Stimulated activated CD4-positive, alpha-beta T cell treated with anti-CD3 and anti-CD28 coated beads, Interleukin-1b, Interleukin-23, amount 100 ng/mL, for 4 hours (primary cell): ENCODE results near the gene OR6X1.

Source experiments
- DNase-seq, 2 donors: peaks; one replicate each; pipeline ENCODE4 v3.0.0-alpha.2; 2020; ENCODE audit warnings: low read depth in 2 of 2

OR6X1 gene, protein sequence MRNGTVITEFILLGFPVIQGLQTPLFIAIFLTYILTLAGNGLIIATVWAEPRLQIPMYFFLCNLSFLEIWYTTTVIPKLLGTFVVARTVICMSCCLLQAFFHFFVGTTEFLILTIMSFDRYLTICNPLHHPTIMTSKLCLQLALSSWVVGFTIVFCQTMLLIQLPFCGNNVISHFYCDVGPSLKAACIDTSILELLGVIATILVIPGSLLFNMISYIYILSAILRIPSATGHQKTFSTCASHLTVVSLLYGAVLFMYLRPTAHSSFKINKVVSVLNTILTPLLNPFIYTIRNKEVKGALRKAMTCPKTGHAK

DNA sequence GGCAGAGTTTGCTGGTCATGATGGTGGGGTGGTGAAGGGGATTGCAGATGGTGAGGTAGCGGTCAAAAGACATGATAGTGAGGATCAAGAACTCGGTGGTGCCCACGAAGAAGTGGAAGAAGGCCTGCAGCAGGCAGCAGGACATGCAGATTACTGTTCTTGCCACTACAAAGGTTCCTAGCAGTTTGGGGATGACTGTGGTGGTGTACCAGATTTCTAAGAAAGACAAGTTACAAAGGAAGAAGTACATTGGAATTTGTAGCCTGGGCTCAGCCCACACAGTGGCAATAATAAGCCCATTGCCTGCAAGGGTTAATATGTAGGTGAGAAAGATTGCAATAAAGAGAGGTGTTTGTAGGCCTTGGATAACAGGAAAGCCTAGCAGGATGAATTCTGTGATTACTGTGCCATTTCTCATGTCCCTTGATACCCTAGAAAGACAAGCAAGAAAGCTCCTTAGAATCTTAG is at the start of gene OR6X1:
Gene OR6X1, minus strand, starts transcription at position 418 of the 468 bp plus-strand sequence. Its CDS starts 0 bp downstream, at position 418.
- no peak for DNase-seq

- DNase-seq, result no peak
Measured at GRCh38 chr11:123801765-123802164, 47.4 kb upstream of the OR6X1 start.

DNA sequence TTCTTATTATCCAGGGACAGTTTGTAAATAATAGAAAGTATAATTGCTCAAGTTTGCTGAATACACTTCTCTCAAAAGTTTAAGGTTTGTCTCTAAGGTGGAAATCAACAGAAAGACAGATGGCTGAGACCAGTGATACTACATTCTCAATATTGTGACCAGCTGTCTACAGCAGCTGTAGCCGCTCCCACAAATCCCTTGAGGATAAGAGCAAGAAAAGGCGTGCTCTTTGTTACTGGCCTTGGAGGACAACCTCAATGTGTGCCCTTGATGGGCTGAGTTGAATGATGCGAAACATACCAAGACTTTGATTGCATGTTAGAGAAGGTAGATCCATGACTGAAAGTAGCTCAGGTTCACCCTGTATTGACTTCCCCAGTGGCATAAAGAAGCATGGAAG is 45.7 kb upstream of the OR6X1 start:
- DNase-seq, result no peak

- no peak for DNase-seq
Measured at GRCh38 chr11:123799438-123799837, 45.1 kb upstream of the OR6X1 start.

DNA sequence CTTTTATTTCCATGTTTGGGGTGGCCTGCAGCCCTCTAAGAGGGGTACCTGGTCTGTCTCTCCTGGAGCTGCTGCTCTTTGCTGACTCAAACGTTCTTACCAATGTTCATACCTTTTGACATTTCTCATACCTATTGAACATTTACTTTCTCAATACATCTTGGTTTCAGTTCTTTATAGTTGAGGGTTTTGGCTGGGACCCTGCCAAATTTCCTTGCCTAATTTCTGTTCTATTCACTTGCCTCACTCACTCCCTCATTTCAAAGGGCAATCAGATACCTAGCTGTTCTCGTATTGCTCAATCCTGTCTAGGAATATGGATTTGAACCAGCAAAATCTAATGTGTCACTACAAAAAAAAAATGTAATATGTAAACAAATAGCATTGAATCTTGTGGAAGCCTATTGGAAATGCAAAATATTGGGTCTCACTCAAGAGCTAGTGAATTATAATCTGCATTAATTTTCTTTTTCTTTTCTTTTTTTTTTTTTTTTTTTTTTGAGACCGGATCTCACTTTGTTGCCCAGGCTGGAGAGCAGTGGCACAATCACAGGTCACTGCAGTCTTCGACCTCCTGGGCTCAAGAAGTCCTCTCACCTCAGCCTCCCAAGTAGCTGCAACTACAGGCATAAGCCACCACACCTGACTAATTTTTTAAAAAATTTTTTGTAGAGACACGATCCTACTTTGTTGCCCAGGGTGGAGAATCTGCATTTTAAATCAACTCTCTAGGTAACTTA is 44.4 kb upstream of the OR6X1 start:
- DNase-seq, result no peak

DNA sequence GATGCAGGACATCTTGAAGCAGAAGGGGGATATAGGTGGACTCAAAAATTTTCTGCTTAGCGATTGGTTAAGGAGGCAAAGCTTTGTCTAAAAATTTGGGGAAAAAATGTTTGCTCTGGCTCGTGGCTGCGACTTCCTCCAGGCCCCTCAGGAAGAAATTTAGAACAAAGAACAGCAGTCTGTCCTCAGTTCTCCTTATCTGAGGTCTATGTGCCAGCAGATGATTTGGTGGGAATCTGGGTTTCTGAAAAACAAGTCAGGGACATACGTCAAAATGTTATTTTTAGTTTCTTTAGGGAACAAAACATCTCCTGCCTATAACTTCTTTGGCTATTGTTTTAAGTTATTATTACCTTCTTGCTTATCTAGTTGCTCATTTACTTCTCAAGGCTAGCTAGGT is 43.8 kb upstream of the OR6X1 start:
- no peak for DNase-seq

DNA sequence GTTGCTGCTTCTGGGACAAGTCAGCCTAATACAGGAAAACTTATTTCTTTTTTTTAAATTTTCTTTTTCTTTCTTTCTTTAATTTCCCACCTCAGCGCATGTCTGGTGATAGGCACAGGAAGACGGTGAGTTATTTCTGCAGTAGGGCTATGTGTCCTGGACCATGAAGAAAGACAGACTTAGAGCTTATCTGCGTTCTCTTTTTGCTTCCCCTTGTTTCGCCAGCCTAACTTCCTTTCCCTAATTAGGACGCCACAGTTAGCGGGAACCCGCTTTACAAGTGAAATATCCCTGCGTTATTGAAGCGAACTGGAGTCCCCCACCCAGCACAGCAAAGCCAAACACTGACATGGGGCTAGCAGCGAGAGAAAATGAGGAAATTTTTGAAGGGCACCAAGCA is 43.2 kb upstream of the OR6X1 start:
- no peak for DNase-seq

- DNase-seq, result no peak
Measured at GRCh38 chr11:123797114-123797513, 42.8 kb upstream of the OR6X1 start.

DNA sequence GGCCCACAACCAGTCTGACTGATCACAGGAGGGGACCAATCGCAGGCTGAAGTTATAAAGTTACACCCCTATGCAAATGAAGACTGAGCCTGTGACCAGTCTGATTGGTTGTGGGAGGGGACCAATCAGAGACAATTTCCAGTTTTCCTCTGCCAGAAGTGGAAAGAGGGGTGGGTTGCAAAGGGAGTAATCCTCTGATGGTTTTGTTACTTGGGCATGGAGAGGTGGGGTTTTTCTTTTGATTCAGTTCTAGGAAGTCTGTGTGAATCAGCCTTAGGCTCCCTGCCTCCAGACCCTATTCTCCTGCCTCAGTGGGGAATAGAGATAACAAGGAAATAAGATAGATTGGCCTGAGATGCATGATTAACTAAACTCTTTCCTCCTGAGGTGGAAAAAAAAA is 41.9 kb upstream of the OR6X1 start:
- DNase-seq, result no peak

DNA sequence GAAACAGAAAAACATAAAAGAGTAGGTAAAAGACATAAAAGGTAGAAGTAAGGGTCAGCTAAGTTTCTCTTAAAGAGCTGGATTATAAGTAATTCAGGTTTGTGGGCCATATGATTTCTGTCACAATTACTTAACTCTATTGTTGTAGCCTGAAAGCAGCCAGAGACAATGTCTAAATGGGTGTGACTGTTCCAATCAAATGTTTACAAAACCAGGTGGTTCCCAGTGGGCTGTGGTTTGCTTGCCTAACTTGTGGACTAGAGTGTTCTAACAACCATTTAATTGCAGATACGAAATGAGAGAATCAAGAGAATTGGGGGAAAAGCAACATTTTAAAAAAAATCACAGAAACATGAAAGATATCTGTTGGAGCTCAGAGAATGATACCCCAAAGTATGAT is 29.2 kb upstream of the OR6X1 start:
- no peak for DNase-seq

GRCh38 chr11:123778511-123778910 is 24.2 kb upstream of the OR6X1 start:
- no peak for DNase-seq

DNA sequence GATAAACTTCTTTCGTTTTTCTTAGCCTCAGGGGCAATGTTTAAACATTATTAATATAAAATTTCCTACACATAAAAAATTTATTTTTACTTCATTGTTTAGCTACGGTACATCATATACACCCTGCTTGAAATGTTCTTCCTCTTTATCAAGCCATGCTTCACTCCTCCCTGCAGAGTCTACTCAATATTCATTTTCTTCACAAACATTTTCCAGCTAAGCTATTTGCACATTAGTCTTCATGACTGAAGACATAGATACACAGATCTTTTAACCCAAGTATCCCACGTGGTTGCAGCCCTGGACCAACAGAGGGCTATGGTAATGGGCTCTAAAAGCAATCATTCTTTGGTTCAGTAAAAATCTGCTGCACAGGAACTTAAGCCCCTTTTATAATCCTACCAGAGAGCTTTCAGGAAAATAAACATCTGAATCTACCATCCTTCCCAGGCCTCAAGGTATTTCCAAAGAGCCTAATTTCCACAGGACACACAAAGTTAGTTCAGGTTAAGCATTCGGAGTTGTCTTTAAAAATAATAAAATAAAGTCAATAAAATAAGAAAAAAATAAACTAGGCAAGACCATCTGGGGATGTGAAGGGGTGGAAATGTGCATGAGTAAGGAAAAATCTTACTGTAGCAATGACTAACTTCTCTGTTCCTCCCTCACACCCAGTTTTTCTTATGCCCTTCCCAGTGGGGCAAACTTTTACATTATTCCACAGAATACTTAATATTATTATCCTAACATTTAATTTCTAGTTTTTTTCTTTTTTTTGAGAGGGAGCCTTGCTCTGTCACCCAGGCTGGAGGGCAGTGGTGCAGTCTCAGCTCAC is 21.6 kb upstream of the OR6X1 start:
- DNase-seq, result no peak

DNA sequence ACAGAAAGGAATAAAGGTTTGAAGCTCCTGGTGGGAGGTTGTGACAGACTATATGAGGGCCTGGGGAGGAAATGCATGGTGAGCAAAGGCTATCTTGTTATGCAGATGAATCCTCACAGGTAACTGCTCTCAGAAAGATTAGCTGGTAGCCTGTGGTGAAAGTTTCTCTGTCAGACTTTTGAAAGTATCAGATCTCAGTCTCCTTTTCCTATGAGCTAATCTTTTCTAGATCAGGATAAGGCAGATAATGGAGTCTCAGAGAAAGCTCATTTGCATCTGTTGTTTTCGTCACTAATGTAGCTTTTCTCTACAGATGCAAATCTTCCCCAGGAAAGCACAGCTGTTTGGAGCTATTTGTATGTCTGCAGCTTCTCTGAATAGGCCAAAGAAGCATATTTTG is 21.0 kb upstream of the OR6X1 start:
- no peak for DNase-seq

- no peak for DNase-seq
Measured at GRCh38 chr11:123773959-123774358, 19.6 kb upstream of the OR6X1 start.

GRCh38 chr11:123773026-123773425 is 18.7 kb upstream of the OR6X1 start:
- no peak for DNase-seq

DNA sequence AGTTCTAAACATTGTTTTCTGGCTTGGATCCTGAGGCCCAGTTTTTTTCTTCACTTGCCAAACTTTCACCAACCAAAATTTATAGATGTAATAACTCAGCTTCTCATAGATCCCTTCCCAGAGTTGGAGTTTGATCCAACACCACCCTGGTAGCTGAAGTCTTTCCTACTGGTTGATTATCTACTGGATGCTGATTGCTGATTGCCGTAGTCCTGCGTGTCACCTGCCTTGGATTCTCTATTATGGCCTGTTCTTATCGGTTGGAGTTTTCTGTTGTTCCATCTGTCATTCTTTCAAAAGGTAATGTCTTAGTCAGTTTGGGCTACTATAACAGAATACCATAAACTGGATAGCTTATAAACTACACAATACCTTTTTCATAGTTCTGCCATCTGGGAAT is 17.3 kb upstream of the OR6X1 start:
- no peak for DNase-seq

GRCh38 chr11:123770712-123771111 is 16.4 kb upstream of the OR6X1 start:
- DNase-seq, result no peak

GRCh38 chr11:123765601-123766000 is 11.3 kb upstream of the OR6X1 start:
- no peak for DNase-seq

- DNase-seq, result no peak
Measured at GRCh38 chr11:123762422-123762821, 8.1 kb upstream of the OR6X1 start.

DNA sequence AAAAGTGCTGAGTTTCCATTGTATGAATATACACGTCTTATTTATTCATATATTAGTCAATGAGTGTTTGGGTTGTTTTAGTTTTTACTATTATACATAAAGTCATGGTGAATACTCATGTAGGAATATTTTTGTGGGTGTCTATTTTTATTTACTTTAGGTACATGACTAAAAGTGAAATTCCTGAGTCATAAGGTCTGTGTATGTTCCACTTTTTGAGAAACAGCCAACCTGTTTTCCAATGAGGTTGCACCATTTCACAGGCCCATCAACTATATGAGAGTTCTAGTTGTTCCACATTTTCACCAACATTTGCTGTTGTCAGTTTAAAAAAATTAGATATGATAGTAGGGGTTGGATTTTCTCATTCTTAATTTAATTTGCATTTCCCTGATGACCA is 6.6 kb upstream of the OR6X1 start:
- DNase-seq, result no peak

- no peak for DNase-seq
Measured at GRCh38 chr11:123757976-123758375, 3.7 kb upstream of the OR6X1 start.

DNA sequence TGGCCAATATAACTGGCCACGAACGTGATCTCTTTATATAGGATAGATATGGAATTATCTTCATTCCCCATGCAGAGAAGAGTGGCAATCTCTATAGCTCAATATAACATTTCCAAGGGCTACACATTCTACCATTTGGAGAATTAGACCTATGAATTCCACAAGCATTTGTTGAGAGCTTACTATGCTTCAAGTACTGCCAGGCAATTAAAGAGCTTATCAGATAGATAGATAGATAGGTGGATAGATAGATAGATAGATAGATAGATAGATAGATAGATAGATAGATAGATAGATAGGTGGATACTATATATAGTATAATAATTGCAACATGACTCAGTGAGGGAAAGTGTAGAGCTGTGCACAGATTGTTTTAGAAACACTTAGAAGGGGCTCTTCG is 1.5 kb upstream of the OR6X1 start:
- DNase-seq, result no peak
